WTC11 (cell line): ENCODE measurements around the gene MAGEA6.
"Not testable (repeated sequence)": the region's sequence is repeated elsewhere in the genome, so short reads cannot be mapped to it uniquely, and the experiment has no call there.

Experiments used
- ELF4 ChIP-seq: sonication (generic); formaldehyde crosslinking; IDR thresholded peaks from 2 replicates; pipeline ENCODE4 v1.8.1; 2022; ENCODE audit warnings: low read depth, mild to moderate bottlenecking, moderate library complexity, missing genetic modification reagents
- GABPB1 ChIP-seq: sonication (generic); formaldehyde crosslinking; IDR thresholded peaks from 2 replicates; pipeline ENCODE4 v1.8.1; 2023; ENCODE audit warnings: mild to moderate bottlenecking, missing genetic modification reagents
- IRF2 ChIP-seq: sonication (generic); formaldehyde crosslinking; IDR thresholded peaks from 2 replicates; pipeline ENCODE4 v1.8.0; 2022; ENCODE audit warnings: low read depth, missing genetic modification reagents, borderline replicate concordance
- JAZF1 ChIP-seq: fragments of 250-450 bp; sonication (Bioruptor Pico); IDR thresholded peaks from 2 replicates; pipeline ENCODE4 v1.9.0; 2021; ENCODE audit warnings: moderate library complexity, mild to moderate bottlenecking, inconsistent platforms
- JUN ChIP-seq: sonication (generic); formaldehyde crosslinking; IDR thresholded peaks from 2 replicates; pipeline ENCODE4 v1.8.0; 2023; ENCODE audit warnings: mild to moderate bottlenecking, missing genetic modification reagents
- KAT7 ChIP-seq: sonication (generic); formaldehyde crosslinking; IDR thresholded peaks from 2 replicates; pipeline ENCODE4 v1.8.1; 2023; ENCODE audit warnings: missing genetic modification reagents, mild to moderate bottlenecking, borderline replicate concordance
- NFE2L1 ChIP-seq: sonication (generic); formaldehyde crosslinking; IDR thresholded peaks from 2 replicates; pipeline ENCODE4 v1.8.1; 2023; ENCODE audit warnings: missing genetic modification reagents
- NFYB ChIP-seq: sonication (generic); formaldehyde crosslinking; conservative IDR thresholded peaks from 2 replicates; pipeline ENCODE4 v1.8.0; 2022; ENCODE audit warnings: low read depth, missing genetic modification reagents
- NR1H2 ChIP-seq: sonication (generic); formaldehyde crosslinking; IDR thresholded peaks from 2 replicates; pipeline ENCODE4 v1.9.0; 2021; ENCODE audit warnings: mild to moderate bottlenecking, moderate library complexity, missing genetic modification reagents
- OVOL2 ChIP-seq: fragments of 250-450 bp; sonication (Bioruptor Pico); IDR thresholded peaks from 2 replicates; pipeline ENCODE4 v1.9.0; 2021; ENCODE audit warnings: mild to moderate bottlenecking, borderline replicate concordance
- SMAD3 ChIP-seq: sonication (generic); formaldehyde crosslinking; IDR thresholded peaks from 2 replicates; pipeline ENCODE4 v1.8.0; 2022; ENCODE audit warnings: missing genetic modification reagents, mild to moderate bottlenecking, borderline replicate concordance
- SP1 ChIP-seq: sonication (generic); formaldehyde crosslinking; conservative IDR thresholded peaks from 2 replicates; pipeline ENCODE4 v1.8.1; 2022; ENCODE audit warnings: missing genetic modification reagents
- ZNF138 ChIP-seq: sonication (generic); formaldehyde crosslinking; conservative IDR thresholded peaks from 2 replicates; pipeline ENCODE4 v1.8.1; 2022; ENCODE audit warnings: mild to moderate bottlenecking, moderate library complexity, missing genetic modification reagents
- TF ChIP-seq, protein P1 (sequence below): fragments of 200-600 bp; IDR thresholded peaks from 2 replicates; pipeline ENCODE4 v1.8.0; 2022; ENCODE audit warnings: antibody characterized with exemption

DNA sequence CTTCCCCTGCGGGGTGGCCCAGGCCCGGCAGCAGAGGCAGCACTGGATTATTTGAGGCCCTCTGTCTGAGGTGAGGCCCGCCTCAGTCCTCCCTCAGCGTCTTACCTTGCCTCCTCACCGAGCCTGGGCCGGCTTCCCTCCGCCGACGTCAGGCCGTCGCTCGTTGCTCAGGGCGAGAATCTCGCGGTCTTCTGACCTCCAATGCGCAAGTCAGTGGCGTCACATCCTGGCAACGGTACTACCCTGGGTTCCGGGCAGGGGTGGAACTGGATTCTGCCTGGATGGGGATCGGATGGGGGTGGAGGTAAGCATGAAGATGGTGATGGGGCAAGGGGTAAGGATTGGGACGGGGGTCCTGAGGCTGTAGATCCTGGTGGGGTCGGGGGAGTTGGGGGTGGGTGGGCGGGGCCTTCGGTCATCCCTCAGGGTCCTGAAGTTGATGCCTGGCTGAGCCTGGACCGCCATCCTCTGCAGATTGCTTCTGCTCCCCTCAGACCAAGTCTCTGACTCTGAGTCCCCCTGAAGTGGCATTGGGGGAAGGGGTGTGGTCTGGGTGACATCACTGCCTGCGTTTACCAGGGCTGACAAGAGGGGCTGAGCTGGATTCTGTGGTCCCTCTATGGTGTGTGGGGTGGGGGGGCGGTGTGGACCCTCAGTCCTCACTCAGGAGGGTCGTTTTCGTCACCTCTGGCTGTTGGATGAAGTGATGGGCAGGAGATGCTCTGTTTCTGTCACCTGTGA, at the start of gene MAGEA6:
- TF ChIP-seq, protein P1, sequence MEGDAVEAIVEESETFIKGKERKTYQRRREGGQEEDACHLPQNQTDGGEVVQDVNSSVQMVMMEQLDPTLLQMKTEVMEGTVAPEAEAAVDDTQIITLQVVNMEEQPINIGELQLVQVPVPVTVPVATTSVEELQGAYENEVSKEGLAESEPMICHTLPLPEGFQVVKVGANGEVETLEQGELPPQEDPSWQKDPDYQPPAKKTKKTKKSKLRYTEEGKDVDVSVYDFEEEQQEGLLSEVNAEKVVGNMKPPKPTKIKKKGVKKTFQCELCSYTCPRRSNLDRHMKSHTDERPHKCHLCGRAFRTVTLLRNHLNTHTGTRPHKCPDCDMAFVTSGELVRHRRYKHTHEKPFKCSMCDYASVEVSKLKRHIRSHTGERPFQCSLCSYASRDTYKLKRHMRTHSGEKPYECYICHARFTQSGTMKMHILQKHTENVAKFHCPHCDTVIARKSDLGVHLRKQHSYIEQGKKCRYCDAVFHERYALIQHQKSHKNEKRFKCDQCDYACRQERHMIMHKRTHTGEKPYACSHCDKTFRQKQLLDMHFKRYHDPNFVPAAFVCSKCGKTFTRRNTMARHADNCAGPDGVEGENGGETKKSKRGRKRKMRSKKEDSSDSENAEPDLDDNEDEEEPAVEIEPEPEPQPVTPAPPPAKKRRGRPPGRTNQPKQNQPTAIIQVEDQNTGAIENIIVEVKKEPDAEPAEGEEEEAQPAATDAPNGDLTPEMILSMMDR = not testable (repeated sequence)
- not testable (repeated sequence) for TF ChIP-seq OVOL2 (CRISPR knock-in tag); NFE2L1 (CRISPR knock-in tag); JAZF1 (CRISPR knock-in tag); IRF2; NR1H2 (CRISPR knock-in tag); JUN; SP1; ELF4 (CRISPR knock-in tag); KAT7 (CRISPR knock-in tag); SMAD3 (CRISPR knock-in tag); NFYB (CRISPR knock-in tag); GABPB1 (CRISPR knock-in tag); ZNF138 (CRISPR knock-in tag)
